DND-41 (cell line): ENCODE results near the gene TMEM45B.
"Not testable (repeated sequence)": the region's sequence is repeated elsewhere in the genome, so short reads cannot be mapped to it uniquely, and the experiment has no call there.

ENCODE experiments used
- ATAC-seq: fragments of 200-7000 bp; cut with Tn5 transposase; 3 replicates; pipeline ENCODE4 v1.9.1; 2021; ENCODE audit warnings: low read depth; ENCODE audit not compliant: insufficient read depth
- DNase-seq: peaks from one replicate; pipeline ENCODE4 v3.0.0-alpha.2; 2020
- H2AFZ ChIP-seq: 2 replicates; pipeline ENCODE4 v1.6.0; 2012; ENCODE audit warnings: low read depth, low read length
- H3K27ac ChIP-seq: 2 replicates; pipeline ENCODE4 v1.5.1; 2012; ENCODE audit warnings: low read length, inconsistent platforms
- H3K27me3 ChIP-seq: fragments of 200-600 bp; sonication (generic); 2 replicates; pipeline ENCODE4 v1.6.0; 2012; ENCODE audit warnings: low read length, mild to moderate bottlenecking, inconsistent platforms; ENCODE audit not compliant: insufficient read depth, poor library complexity
- H3K36me3 ChIP-seq: 2 replicates; pipeline ENCODE4 v1.5.1; 2012; ENCODE audit warnings: low read length, inconsistent platforms; ENCODE audit not compliant: insufficient read depth
- H3K4me1 ChIP-seq: 2 replicates; pipeline ENCODE4 v1.5.1; 2012; ENCODE audit warnings: mild to moderate bottlenecking, low read length; ENCODE audit not compliant: insufficient read depth
- H3K4me2 ChIP-seq: 2 replicates; pipeline ENCODE4 v1.6.0; 2012; ENCODE audit warnings: mild to moderate bottlenecking, moderate library complexity, low read length, inconsistent platforms; ENCODE audit not compliant: insufficient read depth
- H3K4me3 ChIP-seq, 2 experiments: fragments of 200-600 bp in 1 of 2; shearing (Covaris generic) in 1 of 2; 2 replicates each; pipeline ENCODE4 v1.5.1; 2012 to 2016; ENCODE audit warnings: inconsistent platforms in 2 of 2, low read length in 2 of 2, mild to moderate bottlenecking in 2 of 2, low read depth in 1 of 2, moderate library complexity in 1 of 2
- H3K79me2 ChIP-seq: 2 replicates; pipeline ENCODE4 v1.6.0; 2012; ENCODE audit warnings: low read length, inconsistent platforms; ENCODE audit not compliant: insufficient read depth
- H3K9ac ChIP-seq: 2 replicates; pipeline ENCODE4 v1.6.0; 2012; ENCODE audit warnings: low read depth, mild to moderate bottlenecking, inconsistent platforms, low read length, moderate library complexity
- H3K9me3 ChIP-seq: 2 replicates; pipeline ENCODE4 v1.5.1; 2012; ENCODE audit warnings: low read length, moderate library complexity, mild to moderate bottlenecking, inconsistent platforms; ENCODE audit not compliant: insufficient read depth, severe bottlenecking
- H4K20me1 ChIP-seq: 2 replicates; pipeline ENCODE4 v1.6.0; 2012; ENCODE audit warnings: low read length; ENCODE audit not compliant: insufficient read depth
- CTCF ChIP-seq: IDR thresholded peaks from 2 replicates; pipeline ENCODE4 v1.5.1; 2012; ENCODE audit warnings: borderline replicate concordance, low read length, moderate library complexity, mild to moderate bottlenecking; ENCODE audit not compliant: poor library complexity, severe bottlenecking; ENCODE audit errors: extremely low read depth
- EZH2 ChIP-seq: IDR thresholded peaks from 3 replicates; pipeline ENCODE4 v1.6.1; 2012; ENCODE audit warnings: borderline replicate concordance, low read depth, mild to moderate bottlenecking, moderate library complexity, low read length, inconsistent platforms; ENCODE audit not compliant: severe bottlenecking

The TMEM45B gene

GRCh38 chr11:129866311-129866710, 50.7 kb downstream of the TMEM45B start:
- TF ChIP-seq CTCF: no peak
- no peak for TF ChIP-seq EZH2
- peaks cover 93% of the 10 kb centered on the region for H3K36me3 ChIP-seq
- H4K20me1 ChIP-seq: peaks cover 2% of the 10 kb centered on the region; the same call in 1 of the 2 replicates
- no peaks in the 10 kb centered on the region for H3K4me1 ChIP-seq
- no peak overlapping the region for H3K4me3 ChIP-seq
- ATAC-seq: no peak
- H2AFZ ChIP-seq: no peak overlapping the region
- H3K79me2 ChIP-seq: no peaks in the 10 kb centered on the region
- H3K4me2 ChIP-seq: no peak overlapping the region
- DNase-seq: no peak
- H3K9ac ChIP-seq: no peak overlapping the region
- H3K27ac ChIP-seq: no peak overlapping the region
- H3K9me3 ChIP-seq: no peaks in the 10 kb centered on the region
- H3K27me3 ChIP-seq: no peaks in the 10 kb centered on the region

GRCh38 chr11:129868626-129869025, 53.0 kb downstream of the TMEM45B start:
- H3K4me1 ChIP-seq, H3K4me3 ChIP-seq, H3K9ac ChIP-seq, H3K4me2 ChIP-seq, DNase-seq, H4K20me1 ChIP-seq, H3K9me3 ChIP-seq, H2AFZ ChIP-seq, ATAC-seq, H3K27ac ChIP-seq, H3K27me3 ChIP-seq, H3K79me2 ChIP-seq: not testable (repeated sequence)
- H3K36me3 ChIP-seq: peaks cover 97% of the 10 kb centered on the region

- Histone ChIP-seq H3K4me3 (no peak overlapping the region), H3K4me2 (no peak overlapping the region)
Observed at GRCh38 chr11:129871914-129872313, 56.3 kb downstream of the TMEM45B start.

GRCh38 chr11:129880311-129880710, 64.7 kb downstream of the TMEM45B start:
- H3K4me3 ChIP-seq: no peak overlapping the region
- DNase-seq (no peak), ATAC-seq (no peak)
- no peak overlapping the region for H2AFZ ChIP-seq
- no peak overlapping the region for H3K4me2 ChIP-seq
- no peaks in the 10 kb centered on the region for H3K27me3 ChIP-seq
- H3K79me2 ChIP-seq: no peaks in the 10 kb centered on the region
- H3K27ac ChIP-seq: no peak overlapping the region
- no peak overlapping the region for H3K9ac ChIP-seq
- H3K9me3 ChIP-seq: no peaks in the 10 kb centered on the region
- H4K20me1 ChIP-seq: peaks cover 3% of the 10 kb centered on the region; the same call in 1 of the 2 replicates
- no peaks in the 10 kb centered on the region for H3K4me1 ChIP-seq
- H3K36me3 ChIP-seq: peaks cover 98% of the 10 kb centered on the region
- TF ChIP-seq EZH2 (no peak), CTCF (no peak)

More at GRCh38 chr11:129871914-129872313, 56.3 kb downstream of the TMEM45B start:
- H3K4me1 ChIP-seq: no peaks in the 10 kb centered on the region
- TF ChIP-seq EZH2: no peak
- TF ChIP-seq CTCF: no peak
- ATAC-seq (no peak), DNase-seq (no peak)
- H2AFZ ChIP-seq: no peak overlapping the region
- H3K36me3 ChIP-seq: peaks cover 97% of the 10 kb centered on the region
- H3K9me3 ChIP-seq: no peaks in the 10 kb centered on the region
- H3K9ac ChIP-seq: no peak overlapping the region
- H3K27me3 ChIP-seq: no peaks in the 10 kb centered on the region
- no peak overlapping the region for H3K27ac ChIP-seq
- H3K79me2 ChIP-seq: no peaks in the 10 kb centered on the region
- no peaks in the 10 kb centered on the region for H4K20me1 ChIP-seq
